ENCODE results near the gene PCDHB13. TPM values are rescaled to one million over a fixed set of nuclear protein-coding genes. Genes with fewer than 3 reads are reported as not detected.
"Not testable (repeated sequence)": the region's sequence is repeated elsewhere in the genome, so short reads cannot be mapped to it uniquely, and the experiment has no call there.

The PCDHB13 gene
- polyA plus RNA-seq, 3 donors, result 6.9 to 7.9 (median 7.2) TPM

- DNase-seq (ENCODE audit: extremely low read depth in 1 of 11, low read depth in 9 of 11, low spot score in 4 of 11), result peak in 1 of 11 donors; percentile 14
Measured at GRCh38 chr5:141192110-141192725, 21.5 kb upstream of the PCDHB13 start, which contains the start of gene PCDHB10. Gene PCDHB10 (plus strand): TSS chr5:141192353. CDS start chr5:141192553, 200 bp downstream.

GRCh38 chr5:141194332-141194731, 19.4 kb upstream of the PCDHB13 start:
- DNase-seq (ENCODE audit: extremely low read depth in 1 of 11, low read depth in 9 of 11, low spot score in 4 of 11), result not testable (repeated sequence)

- DNase-seq (ENCODE audit: extremely low read depth in 1 of 11, low read depth in 9 of 11, low spot score in 4 of 11), result no peak
Measured at GRCh38 chr5:141196363-141196762, 17.4 kb upstream of the PCDHB13 start.

- no peak for DNase-seq (ENCODE audit: extremely low read depth in 1 of 11, low read depth in 9 of 11, low spot score in 4 of 11)
Measured at GRCh38 chr5:141199359-141200235, 14.1 kb upstream of the PCDHB13 start, which contains the start of gene PCDHB11. Gene PCDHB11 (plus strand): TSS chr5:141199627. CDS start chr5:141199775, 148 bp downstream.

GRCh38 chr5:141201126-141201525, 12.6 kb upstream of the PCDHB13 start:
- not testable (repeated sequence) for DNase-seq (ENCODE audit: extremely low read depth in 1 of 11, low read depth in 9 of 11, low spot score in 4 of 11)

GRCh38 chr5:141201646-141202045, 12.1 kb upstream of the PCDHB13 start:
- DNase-seq (ENCODE audit: extremely low read depth in 1 of 11, low read depth in 9 of 11, low spot score in 4 of 11), result not testable (repeated sequence)

GRCh38 chr5:141208478-141208877, 5.2 kb upstream of the PCDHB13 start, which contains the start of gene PCDHB12:
Gene PCDHB12 (plus strand): TSS chr5:141208719. CDS start chr5:141208908, 189 bp downstream.
- DNase-seq (ENCODE audit: extremely low read depth in 1 of 11, low read depth in 9 of 11, low spot score in 4 of 11), result peak in 1 of 11 donors; percentile 18

GRCh38 chr5:141210281-141210680, 3.4 kb upstream of the PCDHB13 start:
- not testable (repeated sequence) for DNase-seq (ENCODE audit: extremely low read depth in 1 of 11, low read depth in 9 of 11, low spot score in 4 of 11)

GRCh38 chr5:141210849-141211248, 2.9 kb upstream of the PCDHB13 start:
- not testable (repeated sequence) for DNase-seq (ENCODE audit: extremely low read depth in 1 of 11, low read depth in 9 of 11, low spot score in 4 of 11)

- not testable (repeated sequence) for DNase-seq (ENCODE audit: extremely low read depth in 1 of 11, low read depth in 9 of 11, low spot score in 4 of 11)
Measured at GRCh38 chr5:141214583-141214982, 864 bp downstream of the PCDHB13 start.

GRCh38 chr5:141215504-141215903, 1.8 kb downstream of the PCDHB13 start:
- DNase-seq (ENCODE audit: extremely low read depth in 1 of 11, low read depth in 9 of 11, low spot score in 4 of 11), result not testable (repeated sequence)

GRCh38 chr5:141216035-141216434, 2.3 kb downstream of the PCDHB13 start:
- DNase-seq (ENCODE audit: extremely low read depth in 1 of 11, low read depth in 9 of 11, low spot score in 4 of 11), result not testable (repeated sequence)

- peak in 1 of 11 donors; percentile 12 for DNase-seq (ENCODE audit: extremely low read depth in 1 of 11, low read depth in 9 of 11, low spot score in 4 of 11)
Measured at GRCh38 chr5:141223112-141223783, 9.5 kb downstream of the PCDHB13 start, which contains the start of gene PCDHB14. Gene PCDHB14 (plus strand): TSS chr5:141223343. CDS start chr5:141223506, 163 bp downstream.

GRCh38 chr5:141224844-141225243, 11.1 kb downstream of the PCDHB13 start:
- not testable (repeated sequence) for DNase-seq (ENCODE audit: extremely low read depth in 1 of 11, low read depth in 9 of 11, low spot score in 4 of 11)

- not testable (repeated sequence) for DNase-seq (ENCODE audit: extremely low read depth in 1 of 11, low read depth in 9 of 11, low spot score in 4 of 11)
Measured at GRCh38 chr5:141225421-141225820, 11.7 kb downstream of the PCDHB13 start.

- peak in 1 of 11 donors; percentile 9 for DNase-seq (ENCODE audit: extremely low read depth in 1 of 11, low read depth in 9 of 11, low spot score in 4 of 11)
Measured at GRCh38 chr5:141234109-141234667, 20.5 kb downstream of the PCDHB13 start.

- not testable (repeated sequence) for DNase-seq (ENCODE audit: extremely low read depth in 1 of 11, low read depth in 9 of 11, low spot score in 4 of 11)
Measured at GRCh38 chr5:141235922-141236321, 22.2 kb downstream of the PCDHB13 start.

GRCh38 chr5:141236516-141237313, 23.0 kb downstream of the PCDHB13 start:
- no peak for DNase-seq (ENCODE audit: extremely low read depth in 1 of 11, low read depth in 9 of 11, low spot score in 4 of 11)
